ENCODE data around the gene ANTKMT.

Gene ANTKMT

GRCh38 chr16:700684-701584 is 20.0 kb upstream of the ANTKMT start:
- no peak for DNase-seq (ENCODE audit: low spot score)

- no peak for DNase-seq (ENCODE audit: low spot score)
Measured at GRCh38 chr16:702341-702740, 18.6 kb upstream of the ANTKMT start.

- DNase-seq (ENCODE audit: low spot score), result no peak
Measured at GRCh38 chr16:703406-703805, 17.5 kb upstream of the ANTKMT start.

GRCh38 chr16:704047-704446 is 16.9 kb upstream of the ANTKMT start:
- no peak for DNase-seq (ENCODE audit: low spot score)

- no peak for DNase-seq (ENCODE audit: low spot score)
Measured at GRCh38 chr16:704552-705380, 16.2 kb upstream of the ANTKMT start.

GRCh38 chr16:705431-706188 is 15.3 kb upstream of the ANTKMT start, which contains the start of gene FBXL16:
TSS of gene FBXL16 (minus strand) at chr16:705801. CDS start at chr16:697405, 8,396 bp downstream.
- DNase-seq (ENCODE audit: low spot score), result no peak

GRCh38 chr16:706189-707061 is 14.5 kb upstream of the ANTKMT start:
- DNase-seq (ENCODE audit: low spot score), result no peak

- DNase-seq (ENCODE audit: low spot score), result peak; percentile 92
Measured at GRCh38 chr16:707062-707538, 13.8 kb upstream of the ANTKMT start.

- no peak for DNase-seq (ENCODE audit: low spot score)
Measured at GRCh38 chr16:708019-708418, 12.9 kb upstream of the ANTKMT start.

GRCh38 chr16:708959-709358 is 12.0 kb upstream of the ANTKMT start:
- DNase-seq (ENCODE audit: low spot score), result no peak

GRCh38 chr16:709566-710499 is 11.1 kb upstream of the ANTKMT start:
- no peak for DNase-seq (ENCODE audit: low spot score)

- no peak for DNase-seq (ENCODE audit: low spot score)
Measured at GRCh38 chr16:710500-711075, 10.4 kb upstream of the ANTKMT start.

GRCh38 chr16:711084-711483 is 9.9 kb upstream of the ANTKMT start:
- no peak for DNase-seq (ENCODE audit: low spot score)

GRCh38 chr16:711548-712320 is 9.2 kb upstream of the ANTKMT start:
- DNase-seq (ENCODE audit: low spot score), result no peak

GRCh38 chr16:712740-713250 is 8.2 kb upstream of the ANTKMT start:
- peak; percentile 90 for DNase-seq (ENCODE audit: low spot score)

- DNase-seq (ENCODE audit: low spot score), result no peak
Measured at GRCh38 chr16:714079-714478, 6.9 kb upstream of the ANTKMT start.

- DNase-seq (ENCODE audit: low spot score), result peak; percentile 80
Measured at GRCh38 chr16:714558-715476, 6.1 kb upstream of the ANTKMT start, which contains the start of gene METRN. TSS of gene METRN (plus strand) at chr16:715118. CDS start at chr16:715290, 172 bp downstream.

Data from SW480 (cell line).